HepG2 (cell line): ENCODE results near the gene CSNK2A2. TPM values are rescaled to one million over a fixed set of nuclear protein-coding genes. Genes with fewer than 3 reads are reported as not detected.

Experiments used
- ATAC-seq: fragments of 200-7000 bp; cut with Tn5 transposase; 3 replicates; pipeline ENCODE4 v1.9.1; 2020; ENCODE audit warnings: mild to moderate bottlenecking, moderate library complexity
- BruUV-seq: library from RNA; stranded (reverse); fragments of 400-500 nt; replicated peaks from 2 replicates; lab custom pipeline; 2021; lab: Mats Ljungman, UMichigan
- CTCF ChIA-PET: fragments of 300-600 bp; formaldehyde crosslinking; extraction: SDS; loops from one replicate; lab custom pipeline; 2021; ENCODE audit warnings: low total read pairs, inconsistent platforms, low intra/inter-chr PET ratio; lab: Yijun Ruan, JAX
- POLR2A ChIA-PET: fragments of 350-600 bp; sonication (Branson Sonifier 250); formaldehyde crosslinking; loops from one replicate; lab custom pipeline; 2020; ENCODE audit warnings: antibody characterized with exemption, inconsistent platforms; lab: Yijun Ruan, JAX
- DNase-seq: peaks from one replicate; pipeline ENCODE4 v3.0.0-alpha.2; 2015; ENCODE audit warnings: low spot score
- FAIRE-seq: peaks from 3 replicates; lab custom pipeline; 2011; peaks lifted over from hg19 to GRCh38; lab: Jason Lieb, UNC
- H2AFZ ChIP-seq: one replicate; pipeline ENCODE4 v1.6.1; 2011; ENCODE audit warnings: low read length, inconsistent platforms
- H3K27ac ChIP-seq: fragments of 300-600 bp; 3 replicates; pipeline ENCODE4 v1.8.0; 2011; ENCODE audit warnings: mixed run types, mild to moderate bottlenecking, mixed read lengths, low read length, inconsistent platforms; ENCODE audit not compliant: insufficient read depth; ENCODE audit errors: extremely low read length
- H3K27me3 ChIP-seq, 2 experiments: fragments of 200-600 bp in 1 of 2; 2 replicates in 1 of 2; 3 replicates in 1 of 2; pipeline versions ENCODE4 v1.6.0 to v1.8.0; 2011; ENCODE audit warnings: low read length in 2 of 2, mild to moderate bottlenecking in 2 of 2, moderate library complexity in 2 of 2, inconsistent platforms in 1 of 2; ENCODE audit not compliant: insufficient read depth in 2 of 2, control insufficient read depth in 1 of 2
- H3K36me3 ChIP-seq, 2 experiments: fragments of 200-600 bp in 1 of 2; replicated peaks in 1 of 2; 2 replicates in 1 of 2; 3 replicates in 1 of 2; pipeline versions ENCODE4 v1.5.1 to v1.8.0; 2011; ENCODE audit warnings: low read length in 2 of 2, inconsistent platforms in 1 of 2; ENCODE audit not compliant: insufficient read depth in 2 of 2, control insufficient read depth in 1 of 2
- H3K4me1 ChIP-seq: 2 replicates; pipeline ENCODE4 v1.5.1; 2012; ENCODE audit warnings: low read length, inconsistent platforms; ENCODE audit not compliant: insufficient read depth
- H3K4me2 ChIP-seq: 2 replicates; pipeline ENCODE4 v1.6.0; 2011; ENCODE audit warnings: low read depth, low read length, inconsistent platforms
- H3K4me3 ChIP-seq, 3 experiments: fragments of 200-600 bp in 1 of 3; sonication (generic), shearing (Covaris generic) in 1 of 3; replicated peaks in 1 of 3; 2 replicates each; pipeline ENCODE4 v1.5.1; 2011 to 2016; ENCODE audit warnings: low read length in 3 of 3, inconsistent platforms in 2 of 3, low read depth in 2 of 3, mild to moderate bottlenecking in 2 of 3, control low read depth in 1 of 3, mixed read lengths in 1 of 3; ENCODE audit not compliant: insufficient read depth in 1 of 3
- H3K79me2 ChIP-seq: one replicate; pipeline ENCODE4 v1.6.1; 2011; ENCODE audit warnings: low read length, inconsistent platforms; ENCODE audit not compliant: insufficient read depth
- H3K9ac ChIP-seq: 2 replicates; pipeline ENCODE4 v1.6.0; 2011; ENCODE audit warnings: mild to moderate bottlenecking, low read depth, low read length, inconsistent platforms; ENCODE audit not compliant: insufficient read depth
- H3K9me3 ChIP-seq: 2 replicates; pipeline ENCODE4 v1.5.1; 2012; ENCODE audit warnings: mild to moderate bottlenecking, low read length
- H4K20me1 ChIP-seq: 2 replicates; pipeline ENCODE4 v1.6.0; 2011; ENCODE audit warnings: inconsistent platforms, mild to moderate bottlenecking, low read length, moderate library complexity; ENCODE audit not compliant: insufficient read depth
- ADNP ChIP-seq: sonication (generic); formaldehyde crosslinking; IDR thresholded peaks from 2 replicates; pipeline ENCODE4 v1.4.0; 2020; ENCODE audit warnings: missing genetic modification reagents
- ATF1 ChIP-seq: IDR thresholded peaks from 2 replicates; pipeline ENCODE4 v1.6.1; 2016; ENCODE audit warnings: mild to moderate bottlenecking, control low read depth
- HNRNPK ChIP-seq: fragments of 200-400 bp; formaldehyde crosslinking; IDR thresholded peaks from 2 replicates; pipeline ENCODE4 v1.6.1; 2018; ENCODE audit warnings: low read length, low read depth, moderate library complexity, mild to moderate bottlenecking; ENCODE audit not compliant: poor library complexity, severe bottlenecking
- LCORL ChIP-seq, 2 experiments: fragments of 450-650 bp in 1 of 2; sonication (generic) in 1 of 2; formaldehyde crosslinking in 1 of 2; IDR thresholded peaks; 2 replicates each; pipeline versions ENCODE4 v1.5.0 to v1.6.1; 2017 to 2020; ENCODE audit warnings: antibody characterized with exemption in 1 of 2, missing genetic modification reagents in 1 of 2
- MAFF ChIP-seq: IDR thresholded peaks from 2 replicates; pipeline ENCODE4 v1.6.1; 2011; ENCODE audit warnings: low read depth, low read length, improper control_type of control experiment
- MAFK ChIP-seq, 2 experiments: IDR thresholded peaks in 1 of 2; conservative IDR thresholded peaks in 1 of 2; 2 replicates each; pipeline ENCODE4 v1.6.1; 2011; ENCODE audit warnings: improper control_type of control experiment in 2 of 2, low read length in 2 of 2
- RBFOX2 ChIP-seq: fragments of 200-400 bp; formaldehyde crosslinking; IDR thresholded peaks from 2 replicates; pipeline ENCODE4 v1.6.1; 2017; ENCODE audit warnings: low read depth, mild to moderate bottlenecking, low read length
- ZNF879 ChIP-seq: sonication (generic); formaldehyde crosslinking; IDR thresholded peaks from 2 replicates; pipeline ENCODE4 v1.8.1; 2023; ENCODE audit warnings: missing genetic modification reagents
- ZSCAN12 ChIP-seq: sonication (generic); formaldehyde crosslinking; IDR thresholded peaks from 2 replicates; pipeline ENCODE4 v1.9.0; 2021; ENCODE audit warnings: mild to moderate bottlenecking, missing genetic modification reagents
- WGBS: methylation state at CpG from one replicate; pipeline ENCODE4 v1.1.6; 2017; ENCODE audit warnings: low lambda C conversion rate; 5-methylcytosine and 5-hydroxymethylcytosine counted together
- in situ Hi-C: cut with HindIII; loops from 2 replicates; pipeline ENCODE4 v1.10.0; 2017; ENCODE audit warnings: low pct_unique_long_range_greater_than_20kb; ENCODE audit not compliant: extremely low pct_ligation_motif_present
- intact Hi-C: fragments of 100-400 bp; cut with micrococcal nuclease; formaldehyde crosslinking; loops from one replicate; pipeline ENCODE4 v1.10.0; 2022; ENCODE audit not compliant: unreplicated experiment
- polyA plus RNA-seq, 8 experiments: library from polyadenylated mRNA; depleted of rRNA in 3 of 8; stranded (reverse) in 7 of 8; unstranded in 1 of 8; fragments of >200 nt; fragmentation: Illumina TruSeq in 4 of 8; extraction: Trizol in 4 of 8; gene quantifications; 2 replicates each; pipeline versions ENCODE4 v1.2.1 to v1.2.3, GENCODE V29; 2011 to 2016; ENCODE audit warnings: low read depth in 4 of 8, missing spikeins in 1 of 8, mixed read lengths in 1 of 8; ENCODE audit not compliant: insufficient read depth in 1 of 8
- total RNA-seq, 5 experiments: library from RNA; depleted of rRNA; stranded (reverse); fragments of >200 nt; fragmentation: Illumina TruSeq; extraction: Trizol; gene quantifications; 2 replicates each; pipeline ENCODE4 v1.2.3, GENCODE V29; 2016; ENCODE audit warnings: low read depth in 1 of 5
- TF ChIP-seq, protein P1 (sequence below): sonication (generic); formaldehyde crosslinking; IDR thresholded peaks from 2 replicates; pipeline ENCODE4 v1.4.0; 2020; ENCODE audit warnings: missing genetic modification reagents, borderline replicate concordance

CSNK2A2 gene
- total and polyA plus RNA-seq, 2 of the 13 experiments (the other 11 are each of a cell fraction or from before 2014, with no cell fraction given) = 46.4 to 56.9 TPM

DNA sequence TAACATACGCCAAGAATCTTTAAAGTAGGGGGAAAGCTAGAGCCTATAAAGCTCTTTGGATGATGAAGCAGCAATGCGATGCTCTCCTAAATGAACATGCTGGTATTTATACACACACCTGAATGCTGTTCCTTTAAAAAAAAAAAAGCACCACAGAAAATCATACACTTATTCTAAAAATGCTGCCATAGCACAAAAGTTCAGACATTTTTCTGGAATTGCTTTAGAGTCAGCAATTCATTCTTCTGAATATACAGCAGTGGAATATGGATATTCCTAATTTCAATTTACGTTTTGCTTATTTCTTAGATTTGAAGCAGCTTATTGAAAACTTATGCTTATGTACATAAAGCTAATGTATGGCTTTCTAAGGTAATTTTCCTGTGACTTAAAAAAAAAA is 3.1 kb downstream of the CSNK2A2 start:
- no peak for TF ChIP-seq LCORL (IDR thresholded peaks at IDR 0.05)
- no peak for TF ChIP-seq LCORL (CRISPR knock-in tag; IDR thresholded peaks at IDR 0.05)
- 0 out of 2 replicates have a peak, but pooled peaks have one; percentile 32 for TF ChIP-seq RBFOX2
- TF ChIP-seq MAFK (conservative IDR thresholded peaks at IDR 0.05 in 1 of 2, IDR thresholded peaks at IDR 0.05 in 1 of 2; ENCODE audit: low read length in 2 of 2) = peak; percentile 71 to 78
- peak; percentile 78 for TF ChIP-seq MAFF
- Histone ChIP-seq H3K27ac (no peak overlapping the region), H3K36me3 (peaks cover 8 to 61% of the 10 kb centered on the region in 2 experiments), H3K4me3 (no peak overlapping the region), H3K9ac (no peak overlapping the region), H3K9me3 (no peaks in the 10 kb centered on the region), H3K4me2 (no peak overlapping the region), H3K4me1 (peaks cover 22% of the 10 kb centered on the region), H2AFZ (no peak overlapping the region), H3K27me3 (peaks cover 2 to 12% of the 10 kb centered on the region in 2 experiments; a peak in 2 of 5 replicates), H4K20me1 (0 out of 2 replicates have a peak, but pooled peaks cover 3% of the 10 kb centered on the region), H3K79me2 (peaks cover 52% of the 10 kb centered on the region)
- 98% methylated on average over 3 of the region's 3 CpGs for WGBS
- FAIRE-seq (no peak), DNase-seq (no peak), ATAC-seq (no peak)
- CTCF ChIA-PET = no interaction called here
- in situ Hi-C loops (no loop called here), intact Hi-C loops (loop anchor here (10.0 kb wide), 1 partner anchor 170 kb away; the partner anchor contains the start of gene MMP15)
- POLR2A ChIA-PET = interaction anchor here (1.4 kb wide), 1 partner anchor 66 kb away, joined by 3 read pairs; the partner anchor contains the start of gene CFAP20
- BruUV-seq = no TSS peak

DNA sequence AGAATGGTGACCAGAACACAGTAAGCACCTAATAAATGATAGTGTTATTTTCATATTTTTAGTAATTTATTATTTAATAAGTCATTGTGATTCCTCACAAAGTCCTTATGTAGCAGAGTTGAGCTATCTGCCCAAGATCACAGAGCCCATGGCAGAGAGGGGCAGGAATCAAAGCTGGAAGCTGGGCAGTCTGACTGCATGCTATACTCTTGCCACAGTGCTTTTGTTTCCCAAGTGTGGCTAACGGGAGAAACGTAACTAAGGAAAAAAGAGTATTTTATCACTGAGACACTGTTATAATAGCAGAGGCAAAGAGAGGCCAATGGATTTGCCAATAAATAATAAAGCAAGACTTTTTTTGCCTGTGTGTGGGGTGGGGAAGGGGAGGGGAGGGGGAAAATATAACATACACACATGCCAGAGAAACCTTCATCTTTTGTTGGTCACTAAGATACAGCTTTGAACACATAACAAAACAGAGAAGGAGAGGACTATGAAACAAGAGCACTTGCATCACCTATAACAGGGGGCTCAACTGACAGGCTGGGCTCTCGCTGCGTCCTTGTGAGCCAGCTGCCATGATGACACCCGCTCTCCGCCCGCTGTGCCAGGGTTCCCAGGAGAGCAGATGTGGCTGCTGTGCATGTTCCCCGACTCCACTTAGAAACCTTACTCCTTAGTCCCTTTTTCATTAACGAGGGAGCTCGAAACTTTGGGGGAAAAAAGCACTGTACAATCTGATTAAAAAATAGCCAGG is 10.1 kb downstream of the CSNK2A2 start:
- H4K20me1 ChIP-seq = 0 out of 2 replicates have a peak, but pooled peaks cover 3% of the 10 kb centered on the region
- H3K36me3 ChIP-seq = peaks cover 22 to 92% of the 10 kb centered on the region in 2 experiments
- no peak overlapping the region for H2AFZ ChIP-seq
- no peak overlapping the region for H3K9ac ChIP-seq
- H3K4me3 ChIP-seq = no peak overlapping the region
- CTCF ChIA-PET = no interaction called here
- H3K4me2 ChIP-seq = no peak overlapping the region
- H3K9me3 ChIP-seq = no peaks in the 10 kb centered on the region
- H3K27ac ChIP-seq = no peak overlapping the region
- FAIRE-seq (no peak), ATAC-seq (no peak), DNase-seq (no peak)
- peaks cover 22% of the 10 kb centered on the region for H3K79me2 ChIP-seq
- H3K4me1 ChIP-seq = no peaks in the 10 kb centered on the region
- in situ Hi-C loops = no loop called here
- POLR2A ChIA-PET = no interaction called here
- H3K27me3 ChIP-seq = no peaks in the 10 kb centered on the region
- no TSS peak for BruUV-seq
- 96% methylated on average over 10 of the region's 10 CpGs for WGBS
- intact Hi-C loops = no loop called here
- TF ChIP-seq, protein P1, sequence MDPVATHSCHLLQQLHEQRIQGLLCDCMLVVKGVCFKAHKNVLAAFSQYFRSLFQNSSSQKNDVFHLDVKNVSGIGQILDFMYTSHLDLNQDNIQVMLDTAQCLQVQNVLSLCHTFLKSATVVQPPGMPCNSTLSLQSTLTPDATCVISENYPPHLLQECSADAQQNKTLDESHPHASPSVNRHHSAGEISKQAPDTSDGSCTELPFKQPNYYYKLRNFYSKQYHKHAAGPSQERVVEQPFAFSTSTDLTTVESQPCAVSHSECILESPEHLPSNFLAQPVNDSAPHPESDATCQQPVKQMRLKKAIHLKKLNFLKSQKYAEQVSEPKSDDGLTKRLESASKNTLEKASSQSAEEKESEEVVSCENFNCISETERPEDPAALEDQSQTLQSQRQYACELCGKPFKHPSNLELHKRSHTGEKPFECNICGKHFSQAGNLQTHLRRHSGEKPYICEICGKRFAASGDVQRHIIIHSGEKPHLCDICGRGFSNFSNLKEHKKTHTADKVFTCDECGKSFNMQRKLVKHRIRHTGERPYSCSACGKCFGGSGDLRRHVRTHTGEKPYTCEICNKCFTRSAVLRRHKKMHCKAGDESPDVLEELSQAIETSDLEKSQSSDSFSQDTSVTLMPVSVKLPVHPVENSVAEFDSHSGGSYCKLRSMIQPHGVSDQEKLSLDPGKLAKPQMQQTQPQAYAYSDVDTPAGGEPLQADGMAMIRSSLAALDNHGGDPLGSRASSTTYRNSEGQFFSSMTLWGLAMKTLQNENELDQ (CRISPR knock-in tag) = no peak
- TF ChIP-seq ZNF879 (CRISPR knock-in tag) (no peak), ATF1 (CRISPR knock-in tag) (no peak), ADNP (CRISPR knock-in tag) (no peak), HNRNPK (peak; percentile 69), ZSCAN12 (CRISPR knock-in tag) (no peak)
